ENCODE measurements around the gene C6orf62.
"Not testable (repeated sequence)": the region's sequence is repeated elsewhere in the genome, so short reads cannot be mapped to it uniquely, and the experiment has no call there.

DNA sequence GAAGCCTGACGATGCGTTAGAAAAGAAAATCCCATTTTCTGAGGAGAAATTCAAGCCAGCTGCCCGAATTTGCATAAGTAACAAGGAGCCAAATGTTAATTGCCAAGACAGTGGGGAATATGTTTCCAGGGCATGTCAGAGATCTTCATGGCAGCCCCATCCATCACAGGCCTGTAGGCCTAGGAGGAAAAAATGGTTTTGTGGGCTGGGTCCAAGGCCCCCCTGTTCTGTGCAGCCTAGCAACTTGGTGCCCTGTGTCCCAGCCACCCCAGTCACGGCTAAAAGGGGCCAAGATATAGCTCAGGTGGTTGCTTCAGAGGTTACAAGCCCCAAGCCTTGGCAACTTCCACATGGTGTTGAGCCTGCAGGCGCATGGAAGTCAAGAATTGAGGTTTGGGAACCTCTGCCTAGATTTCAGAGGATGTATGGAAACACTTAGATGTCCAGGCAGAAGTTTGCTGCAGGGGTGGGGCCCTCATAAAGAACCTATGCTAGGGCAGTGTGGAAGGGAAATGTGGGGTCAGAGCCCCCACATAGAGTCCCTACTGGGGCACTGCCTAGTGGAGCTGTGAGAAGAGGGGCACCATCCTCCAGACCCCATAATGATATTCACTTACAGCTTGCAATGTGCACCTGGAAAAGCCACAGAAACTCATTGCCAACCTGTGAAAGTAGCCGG lies 12.6 kb upstream of the C6orf62 start:
- TF ChIP-seq, protein P1, sequence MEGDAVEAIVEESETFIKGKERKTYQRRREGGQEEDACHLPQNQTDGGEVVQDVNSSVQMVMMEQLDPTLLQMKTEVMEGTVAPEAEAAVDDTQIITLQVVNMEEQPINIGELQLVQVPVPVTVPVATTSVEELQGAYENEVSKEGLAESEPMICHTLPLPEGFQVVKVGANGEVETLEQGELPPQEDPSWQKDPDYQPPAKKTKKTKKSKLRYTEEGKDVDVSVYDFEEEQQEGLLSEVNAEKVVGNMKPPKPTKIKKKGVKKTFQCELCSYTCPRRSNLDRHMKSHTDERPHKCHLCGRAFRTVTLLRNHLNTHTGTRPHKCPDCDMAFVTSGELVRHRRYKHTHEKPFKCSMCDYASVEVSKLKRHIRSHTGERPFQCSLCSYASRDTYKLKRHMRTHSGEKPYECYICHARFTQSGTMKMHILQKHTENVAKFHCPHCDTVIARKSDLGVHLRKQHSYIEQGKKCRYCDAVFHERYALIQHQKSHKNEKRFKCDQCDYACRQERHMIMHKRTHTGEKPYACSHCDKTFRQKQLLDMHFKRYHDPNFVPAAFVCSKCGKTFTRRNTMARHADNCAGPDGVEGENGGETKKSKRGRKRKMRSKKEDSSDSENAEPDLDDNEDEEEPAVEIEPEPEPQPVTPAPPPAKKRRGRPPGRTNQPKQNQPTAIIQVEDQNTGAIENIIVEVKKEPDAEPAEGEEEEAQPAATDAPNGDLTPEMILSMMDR (IDR thresholded peaks at IDR 0.05): not testable (repeated sequence)
- not testable (repeated sequence) for TF ChIP-seq POLR2A (IDR thresholded peaks at IDR 0.05)

All from stomach (tissue), 4 donors.